Measurements from ENCODE around the gene ZBTB7B. TPM values are rescaled to one million over a fixed set of nuclear protein-coding genes. Genes with fewer than 3 reads are reported as not detected.

The ZBTB7B gene
- total and polyA plus RNA-seq, 9 of the 15 experiments (the other 6 are each of a cell fraction or from before 2014, with no cell fraction given), result 0.04 to 46.5 (median 15.2) TPM

GRCh38 chr1:155039308-155039669 lies 36.7 kb downstream of the ZBTB7B start (continued):
- TF ChIP-seq CUX1 (CRISPR knock-in tag; IDR thresholded peaks at IDR 0.05) (no peak), PBX2 (CRISPR knock-in tag; IDR thresholded peaks at IDR 0.05; ENCODE audit: low read depth) (no peak), PBX2 (tag; conservative IDR thresholded peaks at IDR 0.05; ENCODE audit: low read depth) (no peak), ZNF561 (CRISPR knock-in tag; conservative IDR thresholded peaks at IDR 0.05) (no peak), BRCA1 (IDR thresholded peaks at IDR 0.05) (no peak), BRCA1 (CRISPR knock-in tag; IDR thresholded peaks at IDR 0.05) (no peak), ZNF184 (CRISPR knock-in tag; IDR thresholded peaks at IDR 0.05) (no peak), GTF2E2 (tag; IDR thresholded peaks at IDR 0.05) (no peak), UBTF (IDR thresholded peaks at IDR 0.05; ENCODE audit: borderline replicate concordance in 1 of 2, low read depth in 2 of 2, low read length in 2 of 2) (no peak), NFATC3 (IDR thresholded peaks at IDR 0.05) (no peak), HMG20B (CRISPR knock-in tag; IDR thresholded peaks at IDR 0.05) (no peak), XRCC4 (IDR thresholded peaks at IDR 0.05; ENCODE audit: extremely low read depth, insufficient read depth, insufficient read length) (no peak), HSF4 (CRISPR knock-in tag; IDR thresholded peaks at IDR 0.05; ENCODE audit: borderline replicate concordance) (no peak), BMI1 (IDR thresholded peaks at IDR 0.05; ENCODE audit: low read length) (no peak)

Measured in K562 (cell line).